SU-DHL-6 (cell line): ENCODE measurements around the gene C7orf25.

Source experiments
- CTCF ChIP-seq: fragments of 200-600 bp; sonication (generic); IDR thresholded peaks from one replicate; pipeline ENCODE4 v1.5.1; 2017; ENCODE audit warnings: antibody characterized with exemption, mild to moderate bottlenecking, low read length, moderate library complexity; ENCODE audit not compliant: insufficient read depth, poor library complexity, severe bottlenecking
- EZH2phosphoT487 ChIP-seq: fragments of 200-600 bp; sonication (generic), shearing (Covaris generic); conservative IDR thresholded peaks from 2 replicates; pipeline ENCODE4 v1.6.1; 2018; ENCODE audit warnings: mild to moderate bottlenecking, antibody characterized with exemption, low read length, moderate library complexity, mixed read lengths

- TF ChIP-seq CTCF (no peak), EZH2phosphoT487 (no peak)
These were observed 31.5 kb downstream of the C7orf25 start for GRCh38 chr7:42880392-42880791.
